Stimulated activated CD4-positive, alpha-beta T cell treated with anti-CD3 and anti-CD28 coated beads, Interleukin-12 subunit alpha, Interleukin-12 subunit beta, amount 100 ng/mL, for 24 hours (primary cell): ENCODE measurements around the gene DIAPH2.
"Not testable (repeated sequence)": the region's sequence is repeated elsewhere in the genome, so short reads cannot be mapped to it uniquely, and the experiment has no call there.

Experiments
- DNase-seq, 2 experiments: peaks; one replicate each; pipeline ENCODE4 v3.0.0-alpha.2; 2020; ENCODE audit warnings: low read depth in 2 of 2

The DIAPH2 gene

DNA sequence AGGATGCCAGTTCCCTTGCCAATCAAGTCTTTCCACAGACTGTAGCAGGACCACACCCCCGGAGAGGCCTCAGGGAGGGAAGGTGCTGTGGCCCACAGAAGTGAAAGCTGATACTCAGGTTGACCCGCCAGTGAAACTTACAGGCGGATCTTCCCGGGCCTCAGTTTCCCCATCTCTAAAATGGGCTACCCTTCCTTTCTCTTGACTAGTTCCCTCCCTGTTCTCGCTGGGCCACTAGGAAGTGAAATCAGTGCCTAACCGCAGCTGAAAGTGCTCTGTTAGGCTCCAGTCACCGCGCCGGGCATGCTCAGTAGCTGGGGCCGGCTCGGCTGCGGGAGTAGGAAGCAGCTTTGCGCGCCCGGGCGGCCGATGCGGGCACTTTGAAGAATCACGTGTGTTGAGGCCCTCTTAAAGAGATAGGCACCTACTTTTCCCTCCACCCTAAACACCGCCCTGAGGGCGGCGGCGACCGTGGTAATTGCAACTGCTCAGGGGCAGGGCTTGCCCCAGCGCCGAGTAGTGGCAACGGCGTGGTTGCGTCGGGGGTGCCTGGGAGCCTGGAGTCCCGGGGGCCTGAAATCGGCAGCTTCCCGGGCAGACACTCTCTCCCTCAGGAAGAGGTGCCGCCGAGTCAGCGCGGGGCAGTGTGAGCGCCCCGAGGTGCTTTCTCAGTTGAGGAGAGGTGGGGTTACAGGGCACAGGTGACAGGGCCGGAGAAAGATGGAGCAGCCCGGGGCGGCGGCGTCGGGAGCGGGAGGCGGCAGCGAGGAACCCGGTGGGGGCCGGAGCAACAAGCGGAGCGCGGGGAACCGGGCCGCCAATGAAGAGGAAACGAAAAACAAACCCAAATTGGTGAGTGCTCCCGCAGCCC lies at the start of gene DIAPH2:
TSS of gene DIAPH2 (plus strand) at position 504 of the 871 bp plus-strand sequence.
- peak; percentile 31 to 49 for DNase-seq

DNA sequence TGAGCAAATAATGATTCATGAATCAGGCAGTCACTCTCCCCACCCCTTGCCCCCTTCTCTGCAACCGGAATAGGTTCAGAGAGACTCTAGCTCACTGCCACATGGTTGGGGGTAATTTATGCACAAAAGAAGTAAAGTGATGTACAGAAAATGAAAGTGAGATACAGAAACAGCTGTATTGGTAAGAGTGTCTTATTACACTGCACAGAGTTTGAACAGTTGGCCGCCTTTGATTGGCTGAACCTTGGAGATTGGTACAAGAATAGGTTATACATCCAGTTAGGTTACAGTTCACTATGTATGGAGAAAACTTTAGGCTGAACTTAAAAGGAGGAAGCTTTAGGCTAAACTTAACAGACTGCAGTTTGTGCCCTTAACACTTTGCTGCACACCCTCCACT lies 34.6 kb upstream of the DIAPH2 start:
- DNase-seq, result no peak

GRCh38 chrX:96655947-96656623 lies 28.6 kb upstream of the DIAPH2 start:
- DNase-seq, result no peak

DNA sequence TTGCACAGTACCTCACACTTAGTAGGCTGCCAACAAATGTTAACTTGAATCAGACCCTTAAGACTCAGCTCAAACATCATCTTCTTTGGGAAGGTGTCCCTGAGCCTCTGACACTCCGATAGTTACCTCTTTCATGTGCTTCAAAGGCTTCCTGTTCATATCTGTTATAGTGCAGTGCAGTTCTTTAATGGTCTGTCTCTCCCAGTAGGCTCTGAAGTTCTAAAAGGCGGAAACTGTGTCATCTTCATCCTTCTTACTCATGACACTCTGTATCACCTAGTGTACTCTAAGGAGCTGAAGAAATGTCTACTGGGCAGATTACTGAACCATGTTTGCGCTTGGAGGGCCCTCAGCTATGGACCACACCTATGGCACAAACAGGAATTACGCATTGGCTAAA lies 2.1 kb upstream of the DIAPH2 start:
- no peak for DNase-seq

- no peak for DNase-seq
Observed at GRCh38 chrX:96683997-96684338, 674 bp upstream of the DIAPH2 start.

- DNase-seq, result peak; percentile 4 to 26
Observed at GRCh38 chrX:96685210-96686099, 813 bp downstream of the DIAPH2 start.

DNA sequence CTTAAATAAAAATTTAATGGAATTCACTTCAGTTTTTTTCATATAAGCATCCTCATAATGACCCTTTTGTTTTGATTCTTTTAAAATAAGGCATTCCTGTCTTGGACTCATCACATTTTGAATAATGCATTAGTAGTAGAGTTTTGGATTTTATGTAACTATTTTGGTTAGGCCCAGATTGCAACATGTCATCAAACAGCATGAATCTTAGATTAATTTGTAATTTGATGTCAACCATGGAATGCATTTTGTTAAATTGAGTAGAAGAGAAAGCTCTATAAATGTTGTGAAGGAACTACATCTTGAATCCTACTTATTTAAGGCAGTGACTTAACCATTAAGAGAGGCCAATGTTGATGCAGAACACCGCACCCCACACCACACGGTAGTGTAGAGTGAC lies 3.1 kb downstream of the DIAPH2 start:
- DNase-seq, result no peak

- DNase-seq, result no peak
Observed at GRCh38 chrX:96688789-96689188, 4.1 kb downstream of the DIAPH2 start.

GRCh38 chrX:96689991-96690390 lies 5.3 kb downstream of the DIAPH2 start:
- no peak for DNase-seq

- no peak for DNase-seq
Observed at GRCh38 chrX:96692454-96692853, 7.8 kb downstream of the DIAPH2 start.

DNA sequence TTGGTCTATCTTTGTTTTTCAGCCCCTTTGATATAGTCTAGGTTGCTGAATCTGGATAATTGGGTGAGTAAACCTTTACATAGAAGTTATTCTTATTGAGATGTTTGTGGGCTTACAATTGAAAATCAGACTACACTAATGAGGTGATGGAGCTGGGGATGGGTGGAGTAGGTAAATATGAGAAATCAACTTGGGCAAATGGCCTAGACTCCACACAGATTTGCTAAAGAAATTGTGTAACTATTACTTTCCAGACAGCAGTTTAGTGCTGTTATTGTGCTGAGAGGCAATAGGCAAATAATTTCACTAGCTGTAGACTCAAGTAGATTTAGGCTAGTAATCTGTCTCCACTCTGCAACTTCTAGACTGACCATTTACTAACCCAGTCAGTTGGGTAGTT lies 8.2 kb downstream of the DIAPH2 start:
- DNase-seq, result no peak

GRCh38 chrX:96693407-96693806 lies 8.8 kb downstream of the DIAPH2 start:
- DNase-seq, result no peak

- DNase-seq, result no peak
Observed at GRCh38 chrX:96696462-96696861, 11.8 kb downstream of the DIAPH2 start.

DNA sequence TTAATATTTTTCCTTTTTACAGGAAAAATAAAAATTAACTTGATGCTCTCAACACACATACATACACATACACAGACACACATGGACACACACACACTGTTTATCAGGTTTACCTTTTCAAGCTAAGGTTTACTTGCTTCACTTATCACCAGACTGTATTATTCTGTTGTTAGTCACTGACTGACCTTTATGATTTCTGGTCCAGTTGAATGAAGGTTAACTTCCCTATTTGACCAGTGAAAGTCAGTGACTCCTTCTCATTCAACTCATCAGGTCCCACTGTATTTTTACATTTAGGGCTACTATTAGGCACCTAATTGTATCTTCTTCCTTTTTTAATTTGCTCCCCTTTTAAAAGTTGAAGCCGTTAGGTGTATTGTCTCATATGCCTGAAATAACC lies 16.0 kb downstream of the DIAPH2 start:
- DNase-seq, result no peak

GRCh38 chrX:96703379-96703778 lies 18.7 kb downstream of the DIAPH2 start:
- no peak for DNase-seq

GRCh38 chrX:96703816-96704215 lies 19.2 kb downstream of the DIAPH2 start:
- no peak for DNase-seq

DNA sequence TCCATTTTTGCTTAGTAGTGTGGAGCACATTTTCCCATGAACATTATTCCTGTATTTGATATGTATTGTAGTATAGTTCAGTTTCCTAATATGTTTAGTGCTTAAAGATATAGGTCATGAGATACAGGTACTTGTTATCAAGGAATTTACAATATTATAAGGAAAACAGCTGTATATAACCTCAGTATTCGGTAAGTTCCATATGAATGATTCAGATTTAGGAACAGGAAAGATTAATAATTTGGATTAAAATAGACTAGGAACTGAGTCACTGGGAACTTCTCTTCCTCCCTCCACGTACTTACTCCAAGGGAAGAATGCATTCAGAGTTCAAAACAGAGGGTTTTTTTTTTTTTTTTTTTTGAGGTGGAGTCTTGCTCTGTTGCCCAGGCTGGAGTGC lies 20.0 kb downstream of the DIAPH2 start:
- DNase-seq, result no peak

GRCh38 chrX:96705905-96706304 lies 21.3 kb downstream of the DIAPH2 start:
- DNase-seq, result no peak

- no peak for DNase-seq
Observed at GRCh38 chrX:96707804-96708203, 23.2 kb downstream of the DIAPH2 start.

- DNase-seq, result no peak
Observed at GRCh38 chrX:96710031-96710430, 25.4 kb downstream of the DIAPH2 start.

- no peak for DNase-seq
Observed at GRCh38 chrX:96713303-96713702, 28.7 kb downstream of the DIAPH2 start.

GRCh38 chrX:96714393-96714792 lies 29.8 kb downstream of the DIAPH2 start:
- not testable (repeated sequence) for DNase-seq
